Medulla oblongata (tissue), 1 donor: ENCODE results near the gene MUC21.
"Not testable (repeated sequence)": the region's sequence is repeated elsewhere in the genome, so short reads cannot be mapped to it uniquely, and the experiment has no call there.

Source experiments
- DNase-seq: peaks from one replicate; pipeline ENCODE4 v3.0.0-alpha.2; 2015; ENCODE audit errors: extremely low spot score

The MUC21 gene

GRCh38 chr6:30969171-30969570 is 14.3 kb upstream of the MUC21 start:
- peak; percentile 69 for DNase-seq

- DNase-seq: no peak
These were observed 12.6 kb upstream of the MUC21 start for GRCh38 chr6:30970946-30971345.

- no peak for DNase-seq
These were observed 10.7 kb upstream of the MUC21 start for GRCh38 chr6:30972816-30973215.

GRCh38 chr6:30974490-30975252 is 8.8 kb upstream of the MUC21 start:
- DNase-seq: no peak

- DNase-seq: no peak
These were observed 4.4 kb upstream of the MUC21 start for GRCh38 chr6:30979141-30979540.

- DNase-seq: no peak
These were observed 3.8 kb upstream of the MUC21 start for GRCh38 chr6:30979690-30980089.

- DNase-seq: peak; percentile 22
These were observed 1.4 kb upstream of the MUC21 start for GRCh38 chr6:30981942-30982772.

- DNase-seq: peak; percentile 11
These were observed 2.0 kb downstream of the MUC21 start for GRCh38 chr6:30985490-30985889.

- no peak for DNase-seq
These were observed 3.8 kb downstream of the MUC21 start for GRCh38 chr6:30987304-30987703.

- no peak for DNase-seq
These were observed 4.8 kb downstream of the MUC21 start for GRCh38 chr6:30988209-30988825.

GRCh38 chr6:30990422-30991086 is 7.0 kb downstream of the MUC21 start:
- DNase-seq: peak; percentile 47

- DNase-seq: no peak
These were observed 8.4 kb downstream of the MUC21 start for GRCh38 chr6:30991891-30992290.

- no peak for DNase-seq
These were observed 13.8 kb downstream of the MUC21 start for GRCh38 chr6:30997301-30997700.

- no peak for DNase-seq
These were observed 15.3 kb downstream of the MUC21 start for GRCh38 chr6:30998785-30999184.

GRCh38 chr6:31000067-31000860 is 16.7 kb downstream of the MUC21 start:
- not testable (repeated sequence) for DNase-seq

GRCh38 chr6:31001281-31001888 is 17.9 kb downstream of the MUC21 start:
- DNase-seq: no peak

- no peak for DNase-seq
These were observed 19.0 kb downstream of the MUC21 start for GRCh38 chr6:31002471-31002870.

GRCh38 chr6:31004794-31005193 is 21.3 kb downstream of the MUC21 start:
- DNase-seq: no peak

GRCh38 chr6:31005249-31006020 is 21.9 kb downstream of the MUC21 start:
- DNase-seq: no peak

GRCh38 chr6:31007694-31008093 is 24.2 kb downstream of the MUC21 start:
- no peak for DNase-seq
